ENCODE measurements around the gene XPNPEP3. TPM values are rescaled to one million over a fixed set of nuclear protein-coding genes. Genes with fewer than 3 reads are reported as not detected.
A peak's percentile ranks its signal among the peaks of the same experiment; 100 is the strongest.
"Not testable (repeated sequence)": the region's sequence is repeated elsewhere in the genome, so short reads cannot be mapped to it uniquely, and the experiment has no call there.

XPNPEP3 gene
- total RNA-seq, 1 donor from 2014 or later: 15.0 TPM

GRCh38 chr22:40908895-40909294 lies 51.9 kb downstream of the XPNPEP3 start:
- no peaks in the 10 kb centered on the region for H3K4me1 ChIP-seq
- H3K9me3 ChIP-seq: no peaks in the 10 kb centered on the region
- intact Hi-C loops (cut with DNase I): no loop called here
- H3K27ac ChIP-seq: no peak overlapping the region
- no peaks in the 10 kb centered on the region for H3K27me3 ChIP-seq
- no peak for DNase-seq
- no peak overlapping the region for H3K4me3 ChIP-seq
- ATAC-seq: no peak
- no peak for TF ChIP-seq CTCF (IDR thresholded peaks at IDR 0.05)
- peaks cover 40% of the 10 kb centered on the region for H3K36me3 ChIP-seq

GRCh38 chr22:40911772-40912171 lies 54.8 kb downstream of the XPNPEP3 start:
- DNase-seq (no peak), ATAC-seq (no peak)
- Histone ChIP-seq H3K27ac (no peak overlapping the region), H3K4me3 (no peak overlapping the region), H3K4me1 (no peaks in the 10 kb centered on the region), H3K27me3 (no peaks in the 10 kb centered on the region), H3K9me3 (no peaks in the 10 kb centered on the region), H3K36me3 (peaks cover 47% of the 10 kb centered on the region)
- intact Hi-C loops (cut with DNase I): no loop called here
- no peak for TF ChIP-seq CTCF (IDR thresholded peaks at IDR 0.05)

DNA sequence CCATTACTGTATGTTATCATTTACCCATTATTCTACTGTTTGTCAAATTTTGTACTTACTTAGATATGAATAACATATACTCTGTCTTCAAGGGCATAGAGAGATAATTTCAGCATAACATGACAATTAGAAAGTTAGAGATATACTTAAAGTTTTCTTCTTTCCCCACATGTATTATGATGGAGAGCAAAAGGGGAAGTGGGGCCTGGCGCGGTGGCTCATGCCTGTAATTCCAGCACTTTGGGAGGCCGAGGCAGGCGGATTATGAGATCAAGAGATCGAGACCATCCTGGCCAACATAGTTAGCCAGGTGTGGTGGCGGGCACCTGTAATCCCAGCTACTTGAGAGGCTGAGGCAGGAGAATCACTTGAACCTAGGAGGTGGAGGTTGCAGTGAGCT lies 56.0 kb downstream of the XPNPEP3 start:
- H3K4me1 ChIP-seq; H3K9me3 ChIP-seq; H3K4me3 ChIP-seq; H3K27ac ChIP-seq; intact Hi-C loops (cut with DNase I); DNase-seq; ATAC-seq; H3K27me3 ChIP-seq: not testable (repeated sequence)
- H3K36me3 ChIP-seq: peaks cover 38% of the 10 kb centered on the region

DNA sequence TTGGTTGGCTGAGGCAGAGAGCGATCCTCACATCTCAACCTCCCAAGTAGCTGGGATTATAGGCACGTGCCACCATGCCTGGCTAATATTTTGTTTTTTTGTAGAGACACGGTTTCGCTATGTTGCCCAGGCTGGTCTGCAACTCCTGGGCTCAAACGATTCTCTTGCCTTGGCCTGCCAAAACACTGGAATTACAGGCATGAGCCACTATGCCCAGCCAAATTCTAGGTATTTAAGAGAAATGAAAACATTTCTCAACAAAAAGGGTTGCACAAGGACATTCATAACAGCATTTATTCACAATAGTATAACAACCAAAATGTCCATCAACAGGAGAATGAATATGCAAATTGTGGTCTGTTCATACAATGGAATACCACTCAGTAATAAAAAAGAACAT lies 62.5 kb downstream of the XPNPEP3 start:
- DNase-seq: no peak
- H3K27me3 ChIP-seq: no peaks in the 10 kb centered on the region
- H3K9me3 ChIP-seq: no peaks in the 10 kb centered on the region
- no peaks in the 10 kb centered on the region for H3K4me1 ChIP-seq
- ATAC-seq: no peak
- no peak overlapping the region for H3K4me3 ChIP-seq
- peaks cover 37% of the 10 kb centered on the region for H3K36me3 ChIP-seq
- no peak overlapping the region for H3K27ac ChIP-seq
- TF ChIP-seq CTCF (IDR thresholded peaks at IDR 0.05): no peak
- intact Hi-C loops (cut with DNase I): no loop called here

DNA sequence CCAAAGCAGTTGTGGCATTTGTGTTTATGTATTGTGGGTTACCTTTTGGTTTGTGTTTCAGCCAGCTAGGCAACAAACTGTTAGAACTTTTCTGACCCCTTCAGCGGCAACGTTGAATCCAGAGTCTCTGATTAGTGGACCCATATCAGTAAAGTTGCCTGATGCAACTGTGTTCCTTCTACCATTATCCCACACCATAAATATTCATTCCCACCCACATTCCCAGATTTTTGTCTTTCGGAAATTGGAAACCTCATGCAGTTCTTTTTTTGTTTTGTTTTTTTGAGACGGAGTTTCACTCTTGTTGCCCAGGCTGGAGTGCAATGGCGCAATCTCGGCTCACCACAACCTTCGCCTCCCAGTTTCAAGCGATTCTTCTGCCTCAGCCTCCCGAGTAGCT lies 63.6 kb downstream of the XPNPEP3 start:
- DNase-seq (no peak), ATAC-seq (no peak)
- intact Hi-C loops (cut with DNase I): no loop called here
- TF ChIP-seq CTCF (IDR thresholded peaks at IDR 0.05): no peak
- Histone ChIP-seq H3K4me3 (no peak overlapping the region), H3K9me3 (no peaks in the 10 kb centered on the region), H3K36me3 (peaks cover 37% of the 10 kb centered on the region), H3K4me1 (no peaks in the 10 kb centered on the region), H3K27ac (no peak overlapping the region), H3K27me3 (no peaks in the 10 kb centered on the region)

DNA sequence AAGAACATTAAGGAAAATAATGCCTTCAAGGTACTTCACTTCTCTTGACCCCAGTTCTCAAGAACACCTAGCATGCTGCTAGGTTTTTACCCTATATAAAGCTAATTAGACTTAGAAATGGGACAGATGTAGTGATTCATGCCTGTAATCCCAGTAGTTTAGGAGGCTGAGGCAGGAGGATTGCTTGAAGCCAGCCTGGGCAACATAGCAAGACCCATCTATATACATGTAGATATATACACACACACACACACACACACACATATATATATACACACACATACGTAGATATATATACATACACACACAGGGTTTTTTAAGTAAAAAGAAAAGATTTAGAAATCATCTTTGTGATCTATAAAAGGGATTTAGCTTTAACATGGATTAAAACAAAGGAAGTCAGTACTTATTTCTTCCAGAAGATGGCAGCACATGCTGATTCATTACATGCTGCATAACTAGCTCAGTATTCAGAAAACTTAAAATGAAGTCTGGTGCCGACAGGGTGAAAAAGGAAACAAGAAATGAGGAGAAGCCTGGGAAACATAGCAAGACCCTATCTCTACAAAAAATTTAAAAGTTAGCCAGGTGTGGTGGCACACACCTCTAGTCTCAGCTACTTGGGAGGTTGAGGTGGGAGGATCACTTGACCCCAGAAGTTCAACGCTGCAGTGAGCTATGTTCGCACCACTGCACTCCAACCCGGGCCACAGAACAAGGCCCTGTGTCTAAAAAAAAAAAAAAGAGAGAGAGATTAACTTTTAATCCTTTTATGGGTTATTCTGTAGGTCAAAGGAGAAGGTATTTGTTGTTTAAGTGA lies 65.7 kb downstream of the XPNPEP3 start:
- Histone ChIP-seq H3K36me3 (peaks cover 44% of the 10 kb centered on the region), H3K27ac (no peak overlapping the region), H3K4me3 (no peak overlapping the region), H3K27me3 (no peaks in the 10 kb centered on the region), H3K4me1 (no peaks in the 10 kb centered on the region), H3K9me3 (no peaks in the 10 kb centered on the region)
- TF ChIP-seq CTCF (IDR thresholded peaks at IDR 0.05): peak; percentile 75
- peak; percentile 88 for ATAC-seq
- intact Hi-C loops (cut with DNase I): no loop called here
- DNase-seq: no peak
